Muscle of arm (tissue), 12 donors: ENCODE results near the gene HMX1. TPM values are rescaled to one million over a fixed set of nuclear protein-coding genes. Genes with fewer than 3 reads are reported as not detected.

Source experiments
- DNase-seq: peaks from one replicate; pipeline ENCODE4 v3.0.0-alpha.2; 2013
- polyA plus RNA-seq, 12 donors: library from polyadenylated mRNA; unstranded; fragments of 120-200 nt; gene quantifications; one replicate each; pipeline ENCODE4 v1.2.1, GENCODE V29; 2013; ENCODE audit not compliant: insufficient read length in 12 of 12

HMX1 gene
- polyA plus RNA-seq, 12 donors: 0.08 to 0.19 (median 0.09) TPM; not detected in 7

GRCh38 chr4:8869002-8869897, 2.4 kb downstream of the HMX1 start:
- DNase-seq: no peak

GRCh38 chr4:8868321-8869001, 3.2 kb downstream of the HMX1 start:
- DNase-seq: no peak

DNA sequence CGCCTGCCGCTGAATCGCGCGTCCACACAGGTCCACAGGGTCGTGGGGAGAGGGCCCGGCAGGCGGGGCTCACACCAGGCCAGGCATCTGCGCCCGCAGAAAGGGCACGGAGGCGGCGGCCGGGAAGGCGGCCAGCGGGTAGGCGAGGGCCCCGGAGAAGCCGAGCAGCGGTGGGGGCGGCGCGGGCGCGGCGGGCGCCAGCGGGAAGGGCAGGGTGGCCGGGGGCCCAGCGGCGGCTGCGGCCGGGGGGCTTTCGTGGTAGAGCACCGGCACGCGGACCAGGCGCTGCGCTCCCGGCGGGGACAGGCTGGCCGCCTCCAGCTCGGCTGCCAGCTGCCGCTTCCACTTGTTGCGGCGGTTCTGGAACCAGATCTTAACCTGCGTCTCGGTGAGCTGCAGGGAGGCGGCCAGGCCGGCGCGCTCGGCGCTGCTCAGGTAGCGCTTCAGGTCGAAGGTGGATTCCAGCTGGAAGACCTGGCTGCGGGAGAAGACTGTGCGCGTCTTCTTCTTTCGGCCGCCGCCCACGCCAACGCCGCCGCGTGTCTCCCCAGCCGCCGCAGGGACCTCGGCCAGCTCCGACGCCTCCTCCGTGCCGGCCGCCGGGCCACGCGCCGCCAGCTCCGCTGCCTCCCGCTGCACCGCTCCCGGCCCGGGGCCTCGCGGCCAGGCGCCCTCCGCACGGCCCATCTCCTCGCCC, 3.9 kb downstream of the HMX1 start:
- DNase-seq: no peak

GRCh38 chr4:8866828-8867623, 4.6 kb downstream of the HMX1 start:
- no peak for DNase-seq

GRCh38 chr4:8866421-8866820, 5.2 kb downstream of the HMX1 start:
- no peak for DNase-seq

DNA sequence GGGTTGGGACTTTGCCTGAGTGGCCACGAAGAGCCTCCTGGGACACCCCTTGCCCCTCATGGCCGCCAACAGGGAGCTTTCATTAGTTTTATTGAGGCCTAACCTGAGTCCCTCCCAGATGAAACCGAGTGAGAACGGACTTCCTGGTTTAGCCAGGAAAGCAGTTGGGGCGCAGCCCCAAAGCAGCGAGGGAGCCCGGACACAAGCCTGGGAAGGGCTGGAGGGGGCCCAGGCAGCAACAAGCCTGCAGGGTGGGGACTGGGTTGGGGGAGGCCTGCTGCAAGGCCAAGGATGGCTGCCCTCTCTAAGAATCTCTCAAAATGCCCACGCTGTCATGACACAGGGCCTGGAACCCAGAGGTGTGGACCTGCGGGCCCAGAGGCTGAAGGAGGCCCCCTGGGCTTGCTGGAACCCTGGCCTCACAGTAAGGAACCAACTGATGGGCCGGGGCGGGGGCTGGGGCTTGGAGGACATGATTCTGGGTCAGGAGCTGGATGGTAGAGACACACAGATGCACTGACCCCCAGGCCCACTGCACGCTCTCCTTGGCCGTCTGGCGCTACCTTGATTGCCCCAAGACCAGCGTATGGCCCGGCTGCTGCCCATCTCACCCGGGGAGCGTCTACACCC, 5.8 kb downstream of the HMX1 start:
- no peak for DNase-seq

- DNase-seq: no peak
Observed at GRCh38 chr4:8864912-8865680, 6.5 kb downstream of the HMX1 start.

GRCh38 chr4:8863686-8864682, 7.7 kb downstream of the HMX1 start:
- DNase-seq: no peak

DNA sequence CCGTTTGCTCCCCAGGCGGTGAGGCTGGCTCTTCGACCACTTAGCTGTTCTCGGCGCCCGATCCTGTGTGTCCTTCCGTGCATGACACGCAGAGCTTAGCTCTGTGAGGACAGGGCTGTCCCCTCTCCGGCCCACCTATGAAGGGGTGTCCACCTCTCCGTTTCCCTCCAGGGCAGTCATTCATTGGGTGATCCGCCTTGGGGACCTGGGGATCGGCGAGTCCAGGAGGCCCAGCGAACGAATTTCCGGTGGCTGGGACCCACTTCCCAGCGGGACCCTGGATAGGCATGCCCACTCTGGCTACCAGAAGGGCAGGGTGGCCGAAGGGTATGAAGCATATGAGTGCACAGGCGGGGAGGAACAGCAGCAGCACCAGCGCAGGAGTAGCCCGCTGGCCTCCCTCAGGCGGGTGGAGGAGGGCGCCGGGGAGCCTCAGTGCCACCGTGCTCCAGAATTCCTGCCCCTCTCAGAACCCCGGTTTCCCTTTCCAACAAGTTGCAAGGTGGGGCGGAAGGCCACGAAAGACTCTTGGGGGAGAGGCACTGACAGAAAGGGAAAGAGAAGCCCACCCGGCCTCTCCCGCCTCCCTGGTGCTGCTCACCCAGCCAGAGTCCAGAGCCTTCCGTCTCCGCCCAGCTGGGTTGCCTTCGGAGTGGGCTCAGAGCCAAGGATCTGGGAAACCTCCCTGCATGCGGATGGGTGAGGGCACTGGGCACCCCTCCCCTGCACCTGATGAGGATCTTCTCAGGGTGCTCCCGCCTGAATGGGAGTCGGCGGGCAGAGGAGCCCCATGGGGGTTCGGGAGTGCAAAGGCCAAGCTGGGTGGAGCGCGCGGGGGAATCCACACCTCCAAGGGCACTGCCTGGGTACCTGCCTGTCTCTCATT, 8.6 kb downstream of the HMX1 start:
- no peak for DNase-seq

DNA sequence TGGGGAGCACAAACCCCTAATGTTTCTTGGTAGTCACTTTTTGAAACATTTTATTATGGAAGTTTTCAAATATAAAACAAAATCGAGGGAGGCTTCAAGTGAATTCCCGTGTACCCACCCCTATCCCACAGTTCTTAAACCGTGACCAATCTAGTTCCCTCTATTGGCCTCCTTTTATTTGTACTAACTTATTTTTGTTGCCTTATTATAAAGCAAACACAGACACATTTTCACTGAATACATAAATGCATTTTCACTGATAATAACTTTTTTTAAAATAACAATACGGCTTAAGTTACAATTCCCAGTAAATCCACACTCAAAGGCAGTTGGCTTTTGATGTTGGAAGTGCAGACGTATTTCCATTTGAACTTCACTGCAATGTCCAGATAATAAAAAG, 9.3 kb downstream of the HMX1 start:
- no peak for DNase-seq

DNA sequence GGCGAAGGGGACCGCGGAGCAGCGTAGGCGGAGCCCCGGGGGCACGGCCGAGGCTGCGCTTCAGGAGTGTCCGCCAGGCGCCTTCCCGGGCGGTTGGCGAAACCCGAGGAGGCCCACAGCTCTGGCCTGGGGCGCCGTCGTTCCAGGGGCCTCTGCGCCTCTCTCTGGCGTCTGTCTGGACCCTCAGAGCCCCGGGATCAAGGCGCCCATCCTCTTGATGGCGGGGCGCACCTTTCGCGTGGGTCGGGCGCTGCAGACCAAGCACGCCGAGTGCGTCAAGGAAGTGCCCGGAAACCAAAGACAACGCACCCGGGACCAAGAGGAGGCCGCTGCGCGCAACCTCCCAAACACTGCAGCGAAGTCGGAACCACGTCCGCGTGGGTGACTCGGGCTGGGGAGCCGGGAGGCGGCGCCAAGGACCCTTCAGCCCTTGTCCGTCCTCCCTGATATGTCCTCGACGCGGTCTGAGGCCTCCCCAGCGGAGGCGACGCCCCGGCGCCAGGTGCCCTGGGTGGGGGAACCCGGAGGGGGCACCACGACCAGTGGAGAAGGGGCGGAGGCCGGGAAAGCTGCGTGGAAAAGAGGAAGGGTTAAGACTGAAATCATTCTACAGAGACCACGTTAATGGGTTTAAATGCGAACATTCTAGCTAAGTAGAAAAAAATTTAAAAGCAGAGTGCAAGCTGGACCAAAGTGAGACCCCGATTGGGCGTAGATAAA, 9.9 kb downstream of the HMX1 start:
- no peak for DNase-seq

DNA sequence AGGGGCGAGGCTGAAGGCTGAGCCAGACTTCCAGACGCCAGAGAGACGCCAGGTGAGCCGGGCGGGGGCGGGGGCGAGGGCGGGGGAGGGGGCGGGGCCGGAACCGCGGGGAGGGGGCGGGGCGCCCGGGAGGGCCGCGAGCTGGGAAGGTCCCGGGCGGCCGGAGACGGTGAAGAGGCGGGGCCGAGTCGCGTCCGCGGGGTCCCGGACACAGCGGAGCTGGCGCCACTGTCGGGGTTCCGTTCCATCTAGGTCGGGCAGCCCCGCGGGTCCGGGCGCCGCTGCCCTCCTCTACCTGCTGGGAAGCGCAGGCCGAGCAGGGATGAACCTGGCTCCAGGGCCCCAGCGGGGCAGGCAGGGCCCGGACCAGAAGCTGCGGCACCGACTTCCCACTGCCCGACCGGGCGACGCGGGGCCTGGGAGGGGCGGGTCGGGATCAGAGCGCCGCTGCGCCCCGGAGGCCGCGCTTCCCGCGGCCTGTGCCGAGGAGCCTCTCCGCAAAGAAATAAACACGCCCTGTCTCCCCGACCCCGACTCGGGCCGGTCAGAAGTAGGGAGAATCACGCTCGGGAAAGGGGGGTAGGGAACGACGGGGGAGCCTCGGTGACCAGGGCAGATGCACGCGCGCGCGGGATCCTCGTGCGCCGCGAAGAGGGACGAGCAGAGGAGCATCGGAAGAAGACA, 10.6 kb downstream of the HMX1 start:
- DNase-seq: no peak

GRCh38 chr4:8860096-8860891, 11.3 kb downstream of the HMX1 start:
- no peak for DNase-seq

DNA sequence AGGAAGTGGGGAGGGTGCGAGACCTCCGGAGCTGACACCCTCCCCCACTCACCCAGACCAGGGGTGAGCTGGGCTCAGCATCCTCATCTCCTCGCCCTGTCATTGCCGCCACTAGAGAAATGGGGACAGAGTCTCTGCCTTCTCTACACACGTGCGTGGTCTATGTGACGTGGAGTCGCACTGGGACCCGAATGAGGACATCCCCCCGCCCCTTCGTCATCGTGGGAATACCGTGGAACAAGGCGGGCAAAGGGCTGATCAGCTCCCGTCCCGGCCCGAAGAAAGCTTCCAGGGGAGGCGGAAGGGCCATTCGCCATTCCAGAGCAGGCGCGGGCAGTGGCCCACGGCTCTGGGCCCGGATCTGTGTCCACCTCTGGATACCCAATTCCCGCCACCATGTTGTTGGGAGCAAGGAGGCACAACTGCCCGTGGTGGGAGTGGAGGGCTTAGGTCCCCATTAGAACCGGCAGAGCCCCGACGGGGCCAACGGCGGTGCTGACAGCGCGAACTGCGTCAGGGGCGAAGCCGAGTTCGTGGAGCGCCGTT, 12.0 kb downstream of the HMX1 start:
- no peak for DNase-seq

DNA sequence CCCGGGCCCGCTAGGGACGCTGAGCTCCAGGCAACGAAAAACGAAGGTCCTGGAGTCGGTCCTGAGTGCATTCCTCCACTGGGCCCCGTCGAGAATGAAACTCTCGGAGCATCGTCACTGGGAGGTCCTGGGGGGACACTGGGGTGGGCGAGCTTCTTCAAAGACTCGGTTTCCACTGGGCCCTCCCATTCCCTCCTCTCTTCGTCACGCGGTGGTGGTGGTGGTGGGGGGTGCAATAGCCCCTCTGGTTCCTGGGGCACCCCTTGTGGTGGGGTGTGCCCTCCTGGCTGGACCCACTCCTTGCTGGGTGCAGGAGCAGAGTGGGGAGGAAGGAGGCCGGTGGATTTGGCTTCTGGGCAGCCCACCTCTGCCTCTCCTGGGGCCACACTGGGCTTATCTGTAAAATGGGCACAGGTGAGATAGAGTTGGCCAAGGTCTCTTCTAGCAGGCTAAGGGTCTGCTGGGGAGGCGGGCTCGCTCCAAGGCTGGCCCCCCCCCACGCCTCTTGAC, 12.9 kb downstream of the HMX1 start:
- no peak for DNase-seq
